22Rv1 (cell line): ENCODE measurements around the gene MGAT5.

ENCODE experiments used
- ZFX ChIP-seq: fragments of 450-650 bp; IDR thresholded peaks from 2 replicates; pipeline ENCODE4 v1.6.1; 2017; ENCODE audit warnings: antibody characterized with exemption, borderline replicate concordance
- TF ChIP-seq, protein P1 (sequence below): fragments of 450-650 bp; IDR thresholded peaks from 2 replicates; pipeline ENCODE4 v1.5.1; 2017; ENCODE audit warnings: mild to moderate bottlenecking

DNA sequence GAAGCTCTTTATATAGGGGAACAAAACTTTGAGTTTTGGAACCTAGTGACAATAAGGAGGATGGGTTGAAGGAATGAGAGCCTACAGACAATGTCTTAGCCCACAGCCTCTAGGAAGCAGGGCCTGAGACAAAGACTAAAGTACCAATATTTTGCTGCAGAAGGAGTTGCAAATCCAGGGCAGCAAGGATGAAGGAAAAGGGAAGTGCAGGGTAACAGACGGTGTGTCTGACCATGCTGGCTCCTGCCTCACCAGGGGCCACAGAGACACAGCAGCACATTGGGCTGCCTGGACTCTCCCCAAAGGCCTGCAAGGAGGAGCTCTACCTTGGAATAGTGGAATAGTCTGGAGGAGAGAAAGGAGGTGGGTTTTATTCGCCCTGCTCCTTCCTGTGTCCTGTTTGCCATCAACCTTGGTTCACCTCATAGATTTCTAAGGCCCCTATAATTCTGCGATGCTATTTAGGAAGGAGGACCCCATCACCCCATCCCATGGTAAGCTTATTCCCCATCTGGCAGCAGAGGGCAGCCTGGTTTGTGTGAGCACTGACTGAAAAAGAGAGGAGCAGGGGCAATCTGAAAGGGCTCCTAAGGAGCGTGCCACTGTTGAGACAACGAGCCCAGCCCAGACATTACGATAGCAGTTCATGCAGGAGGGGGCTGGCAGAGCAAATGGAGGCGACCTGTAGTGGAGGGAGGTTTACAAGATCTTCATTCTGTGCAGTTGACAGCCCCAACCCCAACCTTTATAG is 143.4 kb downstream of the MGAT5 start:
- TF ChIP-seq, protein P1, sequence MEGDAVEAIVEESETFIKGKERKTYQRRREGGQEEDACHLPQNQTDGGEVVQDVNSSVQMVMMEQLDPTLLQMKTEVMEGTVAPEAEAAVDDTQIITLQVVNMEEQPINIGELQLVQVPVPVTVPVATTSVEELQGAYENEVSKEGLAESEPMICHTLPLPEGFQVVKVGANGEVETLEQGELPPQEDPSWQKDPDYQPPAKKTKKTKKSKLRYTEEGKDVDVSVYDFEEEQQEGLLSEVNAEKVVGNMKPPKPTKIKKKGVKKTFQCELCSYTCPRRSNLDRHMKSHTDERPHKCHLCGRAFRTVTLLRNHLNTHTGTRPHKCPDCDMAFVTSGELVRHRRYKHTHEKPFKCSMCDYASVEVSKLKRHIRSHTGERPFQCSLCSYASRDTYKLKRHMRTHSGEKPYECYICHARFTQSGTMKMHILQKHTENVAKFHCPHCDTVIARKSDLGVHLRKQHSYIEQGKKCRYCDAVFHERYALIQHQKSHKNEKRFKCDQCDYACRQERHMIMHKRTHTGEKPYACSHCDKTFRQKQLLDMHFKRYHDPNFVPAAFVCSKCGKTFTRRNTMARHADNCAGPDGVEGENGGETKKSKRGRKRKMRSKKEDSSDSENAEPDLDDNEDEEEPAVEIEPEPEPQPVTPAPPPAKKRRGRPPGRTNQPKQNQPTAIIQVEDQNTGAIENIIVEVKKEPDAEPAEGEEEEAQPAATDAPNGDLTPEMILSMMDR: no peak
- no peak for TF ChIP-seq ZFX
